ENCODE data around the gene RPL13.

GRCh38 chr16:89600956-89601355 is 40.5 kb downstream of the RPL13 start:
- no peak for TF ChIP-seq CTCF (IDR thresholded peaks at IDR 0.05; ENCODE audit: borderline replicate concordance, extremely low read depth, low read length, poor library complexity, severe bottlenecking)
- TF ChIP-seq EZH2 (IDR thresholded peaks at IDR 0.05; ENCODE audit: borderline replicate concordance, low read depth, low read length, severe bottlenecking), result no peak
